Stimulated activated CD4-positive, alpha-beta T cell treated with anti-CD3 and anti-CD28 coated beads, Interleukin-4, amount 100 ng/mL, for 1 hour (primary cell): ENCODE measurements around the gene LGALS7B.
"Not testable (repeated sequence)": the region's sequence is repeated elsewhere in the genome, so short reads cannot be mapped to it uniquely, and the experiment has no call there.

Experiments used
- DNase-seq: peaks from one replicate; pipeline ENCODE4 v3.0.0-alpha.2; 2020

Gene LGALS7B

DNA sequence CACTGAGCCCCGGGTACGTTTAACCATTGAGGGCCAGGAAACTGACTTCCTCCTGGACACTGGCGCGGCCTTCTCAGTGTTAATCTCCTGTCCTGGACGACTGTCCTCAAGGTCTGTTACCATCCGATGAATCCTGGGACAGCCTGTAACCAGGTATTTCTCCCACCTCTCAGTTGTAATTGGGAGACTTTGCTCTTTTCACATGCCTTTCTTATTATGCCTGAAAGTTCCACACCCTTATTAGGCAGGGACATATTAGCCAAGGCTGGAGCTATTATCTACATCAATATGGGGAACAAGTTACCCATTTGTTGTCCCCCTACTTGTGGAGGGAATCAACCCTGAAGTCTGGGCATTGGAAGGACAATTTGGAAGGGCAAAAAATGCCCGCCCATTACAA, 36.9 kb downstream of the LGALS7B start:
- DNase-seq, result not testable (repeated sequence)

DNA sequence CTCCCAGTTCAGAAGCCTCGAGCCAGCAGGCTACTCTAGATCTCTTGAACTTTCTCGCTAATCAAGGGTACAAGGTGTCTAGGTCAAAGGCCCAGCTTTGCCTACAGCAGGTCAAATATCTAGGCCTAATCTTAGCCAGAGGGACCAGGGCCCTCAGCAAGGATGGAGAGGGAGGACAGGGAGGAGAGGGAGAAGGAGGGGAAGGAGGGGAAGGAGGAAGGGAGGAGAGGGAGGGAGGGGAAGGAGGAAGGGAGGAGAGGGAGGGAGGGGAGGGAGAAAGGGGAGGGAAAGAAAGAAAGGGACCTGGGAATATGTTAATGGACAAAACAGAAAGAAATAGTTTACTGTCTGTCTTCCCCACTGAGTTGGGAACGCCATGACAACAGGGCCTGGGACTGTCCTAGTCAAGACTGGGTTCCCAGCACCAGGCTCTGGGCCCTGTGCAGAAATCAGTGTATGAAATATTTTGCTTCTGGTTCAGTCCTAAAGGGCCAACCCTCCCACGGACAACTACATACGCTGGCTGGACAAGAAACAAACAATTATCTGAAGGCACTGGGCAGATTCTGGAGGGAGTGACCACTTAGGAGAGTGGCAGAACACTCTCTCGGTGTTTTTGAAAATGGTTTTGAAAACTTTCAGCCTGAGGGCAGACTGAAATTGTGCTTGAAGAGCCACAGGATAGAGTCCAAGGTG, 38.0 kb downstream of the LGALS7B start:
- DNase-seq, result no peak

DNA sequence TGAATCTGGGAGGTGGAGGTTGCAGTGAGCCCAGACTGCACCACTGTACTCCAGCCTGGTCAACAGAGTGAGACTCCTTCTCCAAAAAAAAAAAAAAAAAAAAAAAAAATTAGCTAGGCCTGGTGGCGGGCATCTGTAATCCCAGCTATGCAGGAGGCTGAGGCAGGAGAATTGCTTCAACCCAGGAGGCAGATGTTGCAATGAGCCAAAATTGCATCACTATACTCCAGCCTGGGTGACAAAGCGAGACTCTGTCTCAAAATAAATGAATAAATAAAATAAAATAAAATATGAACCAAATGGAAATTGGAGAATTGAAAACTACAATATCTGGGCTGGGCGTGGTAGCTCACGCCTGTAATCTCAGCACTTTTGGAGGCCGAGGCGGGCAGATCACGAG, 40.2 kb downstream of the LGALS7B start:
- DNase-seq, result not testable (repeated sequence)

DNA sequence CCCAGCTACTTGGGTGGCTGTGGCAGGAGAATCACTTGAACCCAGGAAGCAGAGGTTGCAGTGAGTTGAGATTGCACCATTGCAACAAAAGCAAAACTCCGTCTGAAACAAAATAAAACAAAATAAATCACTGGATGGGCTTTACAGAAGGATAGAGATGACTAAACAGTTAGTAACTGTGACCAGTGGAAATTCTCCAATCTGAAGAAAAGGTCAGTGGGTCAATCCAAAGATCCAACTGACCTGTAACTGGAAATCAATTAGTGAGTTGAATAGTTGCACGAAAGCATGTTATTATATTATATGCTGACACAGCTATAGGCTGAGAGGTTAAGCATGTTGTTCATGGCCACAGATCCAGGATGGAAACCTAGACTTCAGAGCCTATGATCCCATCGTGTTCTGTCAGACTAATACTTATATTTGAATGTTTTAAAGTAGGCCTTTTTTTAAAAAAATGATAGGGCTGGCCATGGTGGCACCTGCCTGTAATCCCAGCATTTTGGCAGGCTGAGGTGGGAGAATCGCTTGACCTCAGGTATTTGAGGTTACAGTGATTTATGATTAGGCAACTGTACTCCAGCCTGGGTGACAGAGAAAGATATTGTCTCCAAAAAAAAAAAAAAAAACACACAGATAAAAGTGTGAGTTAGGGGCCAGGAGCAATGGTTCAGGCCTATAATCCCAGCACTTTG, 41.2 kb downstream of the LGALS7B start:
- DNase-seq, result no peak

DNA sequence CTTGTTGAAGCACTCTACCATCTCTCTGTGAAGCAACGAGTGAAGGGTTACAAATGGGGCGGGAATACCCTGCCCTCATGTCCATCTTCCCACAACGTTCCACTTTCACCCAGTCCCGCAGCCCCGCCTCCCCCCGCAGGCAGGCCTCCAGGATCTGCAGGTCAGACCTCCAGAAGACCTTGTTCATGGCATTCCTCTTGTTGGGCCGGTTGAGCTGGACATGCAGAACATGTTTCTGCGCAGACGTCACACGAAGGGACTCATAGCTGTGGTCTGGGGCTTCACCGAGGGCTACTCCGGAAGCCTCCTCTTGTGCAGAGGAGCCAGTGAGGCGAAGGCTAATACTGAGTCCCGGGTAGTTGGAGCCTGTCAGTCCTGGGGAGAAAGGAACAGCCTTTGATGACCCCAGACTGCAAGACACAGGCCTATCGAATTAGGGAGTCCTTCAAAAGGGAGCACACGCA, 42.2 kb downstream of the LGALS7B start:
- DNase-seq, result peak; percentile 20

DNA sequence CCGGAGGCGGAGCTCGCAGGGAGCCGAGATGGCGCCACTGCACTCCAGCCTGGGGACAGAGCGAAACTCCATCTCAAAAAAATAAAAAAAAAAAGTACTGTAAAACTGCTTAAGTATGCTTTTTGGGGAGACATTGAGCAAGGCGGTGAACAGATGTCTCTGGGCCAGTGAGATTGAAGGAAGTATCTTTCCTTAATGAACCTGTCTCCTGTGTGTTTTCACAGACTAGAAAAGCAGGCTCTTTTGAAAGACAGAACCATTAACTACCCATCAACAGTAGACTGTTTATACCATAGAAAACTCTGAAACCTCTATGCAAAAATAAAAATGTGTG, 44.1 kb downstream of the LGALS7B start:
- no peak for DNase-seq

DNA sequence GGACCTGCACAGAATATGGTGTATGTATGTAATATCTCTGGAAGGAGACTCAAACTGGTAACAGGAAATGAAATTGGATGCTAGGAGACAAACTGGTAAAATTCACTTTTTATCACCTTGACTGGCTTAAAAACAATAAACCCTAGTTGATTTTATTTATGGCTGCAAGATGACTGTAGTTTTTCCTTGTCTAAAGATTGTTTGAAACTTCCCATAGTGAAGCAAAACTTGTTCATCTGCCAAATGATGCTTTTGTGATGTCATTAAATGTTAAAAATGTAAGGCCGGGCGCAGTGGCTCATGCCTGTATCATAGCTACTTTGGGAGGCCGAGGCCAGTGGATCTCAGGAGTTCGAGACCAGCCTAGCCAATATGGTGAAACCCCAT, 45.1 kb downstream of the LGALS7B start:
- no peak for DNase-seq

DNA sequence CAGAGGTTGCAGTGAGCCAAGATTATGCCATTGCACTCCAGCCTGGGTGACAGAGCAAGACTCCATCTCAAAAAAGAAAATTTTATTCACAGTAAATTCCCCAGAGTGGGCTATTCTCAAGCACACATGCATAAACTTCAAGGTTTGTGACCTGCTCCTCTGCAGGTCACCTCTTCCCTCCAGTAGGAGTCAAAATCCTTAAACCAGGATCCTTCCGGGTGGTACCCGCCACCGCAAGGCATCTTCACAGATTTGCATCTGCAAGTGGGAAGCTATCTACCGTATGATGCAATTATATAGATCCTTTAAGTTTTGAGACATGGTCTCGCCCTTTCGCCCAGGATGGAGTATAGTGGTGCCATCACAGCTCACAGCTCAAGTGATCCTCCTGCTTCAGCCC, 45.6 kb downstream of the LGALS7B start:
- DNase-seq, result no peak

DNA sequence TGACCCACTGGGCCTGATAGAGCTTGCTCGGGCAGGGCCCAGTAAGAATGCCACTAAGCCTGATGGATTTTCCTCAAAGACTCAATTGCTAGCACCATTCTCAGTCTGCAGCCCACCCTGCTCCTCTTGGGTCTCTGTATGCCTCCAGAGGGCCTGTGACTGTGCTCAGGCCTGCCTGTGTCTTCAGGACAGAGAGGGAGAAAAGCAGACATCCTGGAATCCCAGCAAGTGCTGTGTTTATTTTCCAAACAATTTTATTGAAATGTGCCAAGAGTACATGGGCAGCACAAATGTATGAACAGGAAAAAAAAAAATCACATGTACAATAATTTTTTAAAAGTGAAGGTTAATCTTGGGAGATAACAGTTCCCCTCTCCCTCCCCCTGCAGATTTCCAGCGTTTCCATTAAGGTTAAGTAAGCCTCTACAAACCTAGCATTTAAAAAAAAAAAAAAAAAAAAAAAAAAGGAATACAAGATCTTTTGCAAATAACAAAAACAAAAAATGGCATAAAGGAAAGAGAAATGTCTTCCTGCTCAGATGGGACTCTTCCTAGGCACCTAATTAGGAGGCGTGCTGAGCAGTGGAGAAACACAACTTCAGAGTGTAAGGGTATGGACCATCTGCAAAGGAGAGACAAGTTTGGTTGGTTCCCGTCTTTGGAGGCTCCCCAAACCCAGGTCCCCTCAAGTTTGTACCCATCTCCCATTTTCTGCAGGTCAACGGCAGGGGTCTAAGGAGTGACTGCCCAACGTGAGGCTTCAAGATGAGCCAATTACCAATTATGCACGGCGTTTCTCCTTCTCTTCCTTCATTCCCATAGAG, 47.4 kb downstream of the LGALS7B start:
- DNase-seq, result no peak

DNA sequence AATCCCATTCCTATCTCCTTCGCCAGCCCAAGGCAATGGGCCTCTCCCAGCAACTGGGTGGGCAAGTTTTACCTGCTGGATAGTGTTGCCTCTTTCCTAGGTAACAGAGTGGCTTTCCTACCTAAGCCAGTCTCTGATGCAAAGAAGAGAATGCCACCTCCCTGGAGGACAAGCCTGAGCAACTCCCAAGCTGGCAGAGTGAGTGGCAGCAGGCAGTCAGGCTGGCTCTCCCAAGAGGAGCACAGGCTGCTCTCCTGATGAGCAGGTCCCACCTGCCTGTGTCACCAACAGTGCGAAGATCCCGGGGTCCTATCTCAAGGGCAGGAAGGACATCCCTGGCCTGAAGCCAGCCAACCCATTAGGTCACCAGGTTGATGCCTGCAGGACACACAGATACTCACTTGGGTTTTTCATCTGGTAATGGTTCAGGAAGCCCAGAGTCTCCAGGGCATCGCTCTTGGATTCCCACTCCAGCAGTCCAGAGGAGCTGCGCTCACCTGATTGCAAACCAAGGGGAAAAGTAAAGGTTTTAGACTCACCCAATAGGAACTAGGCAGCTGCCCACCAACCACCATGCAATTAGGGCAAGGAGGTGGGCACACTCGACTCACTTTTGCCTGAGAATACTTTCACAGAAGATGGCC, 48.1 kb downstream of the LGALS7B start:
- no peak for DNase-seq

DNA sequence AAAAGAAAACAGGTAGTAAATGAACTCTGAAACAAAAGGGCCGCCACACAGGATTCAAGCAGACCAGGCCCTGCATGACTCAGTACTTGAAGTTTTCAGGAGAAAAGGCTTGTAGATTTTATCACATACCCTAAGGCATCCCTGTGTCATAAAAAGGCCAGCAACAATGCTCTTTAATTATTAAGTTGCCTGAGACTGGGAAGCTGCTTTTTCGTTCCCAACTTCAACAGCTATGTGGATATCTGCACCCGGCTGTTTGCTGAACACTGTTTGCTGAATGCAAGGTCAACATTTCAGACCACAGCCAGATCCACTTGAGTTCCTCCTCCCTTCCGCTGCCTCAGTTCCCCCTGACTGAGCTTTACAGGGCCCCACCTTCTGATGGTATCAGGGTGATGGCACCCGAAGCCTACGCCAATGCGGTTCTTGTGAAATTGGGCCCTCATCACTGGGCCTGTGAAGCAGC, 48.7 kb downstream of the LGALS7B start:
- DNase-seq, result no peak

DNA sequence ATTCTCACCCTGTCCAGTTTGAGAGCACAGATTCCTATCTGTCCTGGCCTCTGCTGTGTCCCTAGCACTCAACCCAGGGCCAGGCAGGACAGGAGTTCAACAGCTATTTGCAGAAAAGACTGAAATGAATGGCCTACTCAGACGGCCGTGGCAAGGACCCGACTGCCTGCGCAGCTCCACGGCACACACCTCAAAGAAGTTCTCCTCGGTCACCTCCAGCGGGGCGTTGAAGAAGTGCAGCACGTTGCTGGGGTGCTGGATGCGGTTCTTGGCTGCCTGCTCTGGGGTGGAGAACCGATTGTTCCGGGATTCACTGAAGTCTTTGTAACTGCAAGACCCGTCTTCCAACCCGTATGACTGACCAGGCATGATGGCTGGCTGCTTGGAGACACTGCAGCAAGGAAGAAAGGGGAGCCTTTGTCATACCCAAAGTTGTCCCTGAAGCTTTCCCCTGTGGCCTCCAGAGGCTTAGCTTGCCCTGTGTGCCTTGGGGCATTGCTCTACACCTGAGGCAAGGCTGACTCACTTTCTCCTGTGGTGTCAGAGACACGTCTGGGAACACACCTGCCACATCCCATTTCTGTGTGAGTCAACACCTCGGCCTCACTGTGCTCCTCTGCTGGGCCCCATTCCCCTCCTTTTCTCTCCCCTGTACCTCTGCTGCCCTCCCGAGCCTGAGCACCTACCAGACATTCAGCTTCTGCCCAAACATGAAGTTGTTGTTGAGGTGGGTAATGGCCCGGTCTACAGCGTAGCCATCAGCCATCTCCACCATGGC, 49.4 kb downstream of the LGALS7B start:
- DNase-seq, result peak; percentile 59

DNA sequence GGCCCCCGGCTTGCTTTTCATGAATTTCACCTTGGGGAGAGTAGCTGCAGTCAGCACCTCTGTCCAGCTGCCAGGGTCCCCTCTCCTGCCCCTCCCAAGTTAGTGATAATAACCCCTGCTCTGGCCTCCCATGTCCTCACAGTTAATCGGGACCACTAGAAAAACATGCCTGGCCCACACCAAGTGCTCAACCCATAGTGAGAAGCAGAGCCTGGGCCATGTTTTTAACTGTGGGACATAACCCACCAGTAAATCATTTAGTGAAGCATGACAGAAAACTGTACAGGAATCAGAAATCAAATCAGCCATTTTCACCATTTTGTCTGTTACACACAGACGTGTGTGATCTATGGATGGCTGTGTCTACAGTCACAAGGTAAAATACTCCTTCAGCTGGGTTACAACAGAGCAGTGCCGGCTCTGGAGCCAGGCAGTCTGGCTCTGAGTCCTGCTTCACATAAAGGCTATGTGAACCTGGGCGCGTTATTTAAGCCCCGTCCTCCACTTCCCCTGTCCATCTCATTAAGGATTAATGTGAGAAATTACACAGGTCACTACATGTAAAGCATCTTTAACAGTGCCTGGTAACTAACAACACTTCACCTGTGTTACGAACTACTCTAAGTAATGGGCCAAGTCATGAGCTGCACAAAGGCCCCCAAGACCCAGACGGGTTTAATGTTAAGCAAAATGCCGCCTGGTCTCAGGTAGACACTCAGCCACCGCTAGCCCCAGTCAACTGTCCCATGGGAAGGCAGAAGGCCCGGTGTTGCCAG, 50.2 kb downstream of the LGALS7B start:
- DNase-seq, result no peak

DNA sequence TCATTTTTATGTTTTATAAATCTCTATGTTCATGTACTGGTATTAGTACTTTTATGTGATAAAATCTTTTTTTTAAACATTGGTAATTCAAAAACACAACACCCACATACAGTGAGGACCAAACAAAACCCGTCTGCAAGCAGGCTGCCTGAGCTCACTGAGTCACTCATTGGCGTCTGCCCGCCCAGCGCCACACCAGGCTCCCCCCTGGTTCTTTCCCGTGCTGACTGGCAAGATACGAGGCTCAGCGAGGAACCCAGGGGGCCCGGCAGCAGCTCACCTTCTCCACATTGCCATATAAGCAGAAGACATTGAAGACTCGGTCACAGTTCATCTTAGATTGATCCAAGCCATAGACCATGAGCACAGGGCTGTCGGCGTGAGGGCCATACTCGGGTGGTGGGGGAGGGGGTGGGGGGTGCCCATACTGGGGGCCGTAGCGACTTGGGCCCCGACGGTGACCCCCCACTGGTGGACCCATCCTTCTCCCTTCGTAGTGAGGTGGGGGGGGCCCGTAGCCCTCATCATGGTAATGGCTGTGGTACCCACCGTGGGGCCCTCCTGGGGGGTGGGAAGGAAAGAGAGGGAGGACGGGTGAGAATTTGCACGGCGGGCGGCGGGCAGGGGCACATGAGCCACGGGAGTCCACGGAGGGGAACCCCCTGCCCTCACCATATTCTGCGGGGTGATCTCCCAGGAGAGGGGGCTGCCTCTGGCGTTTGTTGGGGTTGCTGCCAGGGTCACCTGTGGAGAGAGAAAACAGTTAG, 51.0 kb downstream of the LGALS7B start:
- DNase-seq, result peak; percentile 34

DNA sequence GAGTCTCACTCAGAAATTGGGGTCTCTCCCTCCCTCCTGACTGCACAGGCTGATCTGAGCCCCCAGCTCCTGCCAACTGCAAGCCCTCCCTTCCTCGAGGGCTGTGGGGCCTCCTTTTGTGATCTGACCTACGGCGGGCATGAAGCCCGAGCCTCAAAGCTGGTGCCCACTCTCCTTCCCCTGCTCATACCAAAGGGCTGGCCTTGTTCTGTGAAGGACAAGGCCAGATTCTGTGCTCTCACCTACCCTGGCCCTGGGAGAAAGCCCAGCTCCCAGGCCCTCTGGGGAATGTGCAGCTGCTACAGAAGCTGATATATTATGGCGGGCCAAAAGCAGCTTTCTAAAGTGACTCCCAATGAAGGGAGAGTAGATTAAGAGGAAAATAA, 51.6 kb downstream of the LGALS7B start:
- no peak for DNase-seq
